GM12878 (cell line): ENCODE data around the gene SERHL2. TPM values are rescaled to one million over a fixed set of nuclear protein-coding genes. Genes with fewer than 3 reads are reported as not detected.

Source experiments
- ATAC-seq: fragments of 200-7000 bp; cut with Tn5 transposase; 3 replicates; pipeline ENCODE4 v1.9.1; 2020; ENCODE audit warnings: mild to moderate bottlenecking, moderate library complexity
- BruUV-seq: library from RNA; stranded (reverse); fragments of 400-500 nt; replicated peaks from 2 replicates; lab custom pipeline; 2021; lab: Mats Ljungman, UMichigan
- CTCF ChIA-PET: fragments of 300-600 bp; sonication (Branson Sonifier 250); formaldehyde crosslinking; extraction: SDS; loops from one replicate; lab custom pipeline; 2021; ENCODE audit warnings: inconsistent platforms; lab: Yijun Ruan, JAX
- POLR2A ChIA-PET: fragments of 350-600 bp; formaldehyde crosslinking; extraction: SDS; loops from one replicate; lab custom pipeline; 2021; ENCODE audit warnings: inconsistent platforms; lab: Charles Lee
- RAD21 ChIA-PET: fragments of 300-600 bp; sonication (Branson Sonifier 250); formaldehyde crosslinking; loops from one replicate; lab custom pipeline; 2023; ENCODE audit warnings: antibody characterized with exemption; ENCODE audit not compliant: unreplicated experiment; lab: Charles Lee
- SMC1A ChIA-PET: fragments of 300-600 bp; sonication (Branson Sonifier 250); formaldehyde crosslinking; loops from one replicate; lab custom pipeline; 2023; ENCODE audit not compliant: unreplicated experiment, uncharacterized antibody; lab: Charles Lee
- DNase-seq: peaks from one replicate; pipeline ENCODE4 v3.0.0-alpha.2; 2011; ENCODE audit warnings: low read depth, low spot score
- FAIRE-seq: peaks from 3 replicates; lab custom pipeline; 2011; peaks lifted over from hg19 to GRCh38; lab: Jason Lieb, UNC
- H2AFZ ChIP-seq: 2 replicates; pipeline ENCODE4 v1.6.0; 2011; ENCODE audit warnings: low read depth, low read length, control low read depth; ENCODE audit not compliant: control insufficient read depth
- H3K27ac ChIP-seq: 2 replicates; pipeline ENCODE4 v1.5.1; 2011; ENCODE audit warnings: control low read depth; ENCODE audit not compliant: control insufficient read depth, insufficient read depth
- H3K27me3 ChIP-seq, 2 experiments: replicated peaks in 1 of 2; 2 replicates each; pipeline versions ENCODE4 v1.6.0 to v1.6.1; 2011; ENCODE audit warnings: low read length in 1 of 2; ENCODE audit not compliant: control insufficient read depth in 2 of 2, insufficient read depth in 2 of 2
- H3K36me3 ChIP-seq, 2 experiments: 2 replicates each; pipeline ENCODE4 v1.5.1; 2011; ENCODE audit warnings: low read length in 1 of 2; ENCODE audit not compliant: control insufficient read depth in 2 of 2, insufficient read depth in 2 of 2
- H3K4me1 ChIP-seq: 2 replicates; pipeline ENCODE4 v1.6.1; 2011; ENCODE audit warnings: mild to moderate bottlenecking, low read length, moderate library complexity, mixed read lengths; ENCODE audit not compliant: control insufficient read depth, insufficient read depth
- H3K4me2 ChIP-seq: 2 replicates; pipeline ENCODE4 v1.6.0; 2011; ENCODE audit warnings: control low read depth; ENCODE audit not compliant: control insufficient read depth, insufficient read depth
- H3K4me3 ChIP-seq: fragments of 200-600 bp; sonication (generic); 2 replicates; pipeline ENCODE4 v1.5.1; 2016
- H3K79me2 ChIP-seq: 2 replicates; pipeline ENCODE4 v1.6.0; 2011; ENCODE audit warnings: low read length; ENCODE audit not compliant: control insufficient read depth, insufficient read depth
- H3K9ac ChIP-seq: 2 replicates; pipeline ENCODE4 v1.8.0; 2011; ENCODE audit warnings: low read length, control low read depth, mixed read lengths; ENCODE audit not compliant: control insufficient read depth, insufficient read depth
- H3K9me3 ChIP-seq: replicated peaks from 3 replicates; pipeline ENCODE4 v1.5.1; 2011; ENCODE audit warnings: mild to moderate bottlenecking, low read length; ENCODE audit not compliant: control insufficient read depth, insufficient read depth
- H4K20me1 ChIP-seq: 2 replicates; pipeline ENCODE4 v1.6.0; 2011; ENCODE audit not compliant: control insufficient read depth, insufficient read depth
- CREM ChIP-seq: IDR thresholded peaks from 2 replicates; pipeline ENCODE4 v1.6.1; 2014; ENCODE audit warnings: antibody characterized with exemption, low read depth
- EGR1 ChIP-seq, 2 experiments: IDR thresholded peaks; 1 replicate in 1 of 2; 2 replicates in 1 of 2; pipeline ENCODE4 v1.6.1; 2011 to 2012; ENCODE audit warnings: low read depth in 2 of 2, low read length in 2 of 2, borderline replicate concordance in 1 of 2, mild to moderate bottlenecking in 1 of 2, moderate library complexity in 1 of 2
- KLF5 ChIP-seq: fragments of 450-650 bp; IDR thresholded peaks from 2 replicates; pipeline ENCODE4 v1.6.1; 2014; ENCODE audit warnings: mild to moderate bottlenecking; ENCODE audit not compliant: partially characterized antibody
- NFYB ChIP-seq: IDR thresholded peaks from 2 replicates; pipeline ENCODE4 v1.6.1; 2011; ENCODE audit warnings: low read depth, mild to moderate bottlenecking, low read length, improper control_type of control experiment, moderate library complexity; ENCODE audit not compliant: insufficient read depth
- NRF1 ChIP-seq: conservative IDR thresholded peaks from 2 replicates; pipeline ENCODE4 v1.6.1; 2011; ENCODE audit warnings: mild to moderate bottlenecking, low read depth, low read length, improper control_type of control experiment
- PAX8 ChIP-seq: fragments of 450-650 bp; IDR thresholded peaks from 2 replicates; pipeline ENCODE4 v1.6.1; 2017; ENCODE audit warnings: mild to moderate bottlenecking, moderate library complexity
- SIX5 ChIP-seq: IDR thresholded peaks from 2 replicates; pipeline ENCODE4 v1.6.1; 2011; ENCODE audit warnings: mild to moderate bottlenecking, low read depth, low read length, moderate library complexity; ENCODE audit not compliant: severe bottlenecking
- SMARCA5 ChIP-seq: fragments of 450-650 bp; IDR thresholded peaks from 2 replicates; pipeline ENCODE4 v1.6.1; 2017; ENCODE audit warnings: mild to moderate bottlenecking
- SPI1 ChIP-seq: IDR thresholded peaks from 2 replicates; pipeline ENCODE4 v1.6.1; 2011; ENCODE audit warnings: low read depth, mild to moderate bottlenecking, low read length, moderate library complexity, borderline replicate concordance; ENCODE audit not compliant: insufficient read depth
- ZBED1 ChIP-seq: IDR thresholded peaks from 2 replicates; pipeline ENCODE4 v1.6.1; 2016; ENCODE audit warnings: borderline replicate concordance
- ZNF24 ChIP-seq: fragments of 450-650 bp; IDR thresholded peaks from 2 replicates; pipeline ENCODE4 v1.6.1; 2017; ENCODE audit warnings: antibody characterized with exemption, mild to moderate bottlenecking
- WGBS: methylation state at CpG from one replicate; pipeline ENCODE4 v1.1.6; 2016; ENCODE audit warnings: low lambda C conversion rate; ENCODE audit not compliant: insufficient replicate concordance, insufficient coverage; ENCODE audit errors: missing lambda C conversion rate; 5-methylcytosine and 5-hydroxymethylcytosine counted together
- in situ Hi-C: fragments of 300-500 bp; cut with MboI; formaldehyde crosslinking; loops from 9 replicates; pipeline ENCODE4 v1.14.3; 2018; ENCODE audit warnings: mixed read lengths
- intact Hi-C: fragments of 100-400 bp; cut with micrococcal nuclease; formaldehyde crosslinking; loops from one replicate; pipeline ENCODE4 v1.14.2; 2022; ENCODE audit not compliant: unreplicated experiment
- polyA plus RNA-seq, 11 experiments: library from polyadenylated mRNA; depleted of rRNA in 4 of 11; unstranded in 6 of 11; stranded (reverse) in 5 of 11; fragments of >200 nt; fragmentation: Nextera tagmentation in 4 of 11; fragmentation: Illumina TruSeq in 1 of 11; extraction: Ambion mirVana in 4 of 11; extraction: Trizol in 1 of 11; gene quantifications; 1 replicate in 1 of 11; 2 replicates in 10 of 11; pipeline versions ENCODE4 v1.2.1 to v1.2.3, GENCODE V29; 2011 to 2016; ENCODE audit warnings: inconsistent platforms in 2 of 11, missing spikeins in 2 of 11, low read depth in 1 of 11
- total RNA-seq, 4 experiments: library from RNA; depleted of rRNA in 3 of 4; stranded (reverse); fragments of >200 nt in 3 of 4; fragmentation: Illumina TruSeq in 1 of 4; extraction: Trizol in 1 of 4; gene quantifications; 2 replicates each; pipeline versions ENCODE4 v1.2.1 to v1.2.3, GENCODE V29; 2013 to 2021
- TF ChIP-seq, protein P1 (sequence below): fragments of 450-650 bp; IDR thresholded peaks from 2 replicates; pipeline ENCODE4 v1.6.1; 2016; ENCODE audit warnings: mild to moderate bottlenecking
- TF ChIP-seq, protein P2 (sequence below): IDR thresholded peaks from 2 replicates; pipeline ENCODE4 v1.6.1; 2011; ENCODE audit warnings: low read depth, low read length, improper control_type of control experiment, borderline replicate concordance

The SERHL2 gene
- total and polyA plus RNA-seq, 10 of the 15 experiments (the other 5 are each of a cell fraction or from before 2014, with no cell fraction given), result 0.63 to 2.0 (median 1.2) TPM

DNA sequence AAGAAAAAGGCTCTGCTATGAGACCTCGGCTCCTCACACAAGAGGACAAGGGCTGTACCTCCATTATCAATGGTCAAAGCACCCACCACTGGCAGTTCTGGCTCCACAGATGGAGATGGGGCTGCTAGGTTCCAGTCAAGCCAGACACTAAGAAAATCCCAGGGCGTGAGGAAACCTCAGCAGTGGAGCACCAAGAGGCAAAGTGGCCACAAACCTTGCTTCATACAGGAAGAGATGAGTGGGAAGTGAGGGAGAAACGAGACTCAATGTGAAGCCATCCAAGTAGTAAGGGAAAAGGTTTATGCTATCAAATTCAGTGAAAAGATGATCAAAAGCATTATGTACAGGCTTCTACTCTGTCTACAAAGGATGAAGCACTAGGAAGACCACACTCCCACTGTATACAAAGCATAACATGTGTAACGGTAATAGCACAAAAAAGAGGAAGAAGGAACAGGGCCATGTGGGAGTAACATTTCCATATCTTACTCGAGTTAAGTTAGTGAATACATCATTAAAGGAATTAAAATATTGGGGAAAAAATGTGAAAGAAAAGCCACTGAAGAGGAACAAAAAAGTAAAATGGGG, 33.9 kb downstream of the SERHL2 start:
- BruUV-seq, result no TSS peak
- ChIA-PET SMC1A (interaction anchor here (0.9 kb wide), 1 partner anchor 35 kb away, joined by 3 read pairs; no protein-coding TSS in a partner anchor), POLR2A (no interaction called here), CTCF (no interaction called here), RAD21 (no interaction called here)
- no peak overlapping the region for H3K4me3 ChIP-seq
- H4K20me1 ChIP-seq, result no peaks in the 10 kb centered on the region
- TF ChIP-seq SPI1, result peak; percentile 35; the same call in 1 of the 2 replicates
- TF ChIP-seq NRF1, result no peak
- TF ChIP-seq SMARCA5, result no peak
- TF ChIP-seq, protein P1, sequence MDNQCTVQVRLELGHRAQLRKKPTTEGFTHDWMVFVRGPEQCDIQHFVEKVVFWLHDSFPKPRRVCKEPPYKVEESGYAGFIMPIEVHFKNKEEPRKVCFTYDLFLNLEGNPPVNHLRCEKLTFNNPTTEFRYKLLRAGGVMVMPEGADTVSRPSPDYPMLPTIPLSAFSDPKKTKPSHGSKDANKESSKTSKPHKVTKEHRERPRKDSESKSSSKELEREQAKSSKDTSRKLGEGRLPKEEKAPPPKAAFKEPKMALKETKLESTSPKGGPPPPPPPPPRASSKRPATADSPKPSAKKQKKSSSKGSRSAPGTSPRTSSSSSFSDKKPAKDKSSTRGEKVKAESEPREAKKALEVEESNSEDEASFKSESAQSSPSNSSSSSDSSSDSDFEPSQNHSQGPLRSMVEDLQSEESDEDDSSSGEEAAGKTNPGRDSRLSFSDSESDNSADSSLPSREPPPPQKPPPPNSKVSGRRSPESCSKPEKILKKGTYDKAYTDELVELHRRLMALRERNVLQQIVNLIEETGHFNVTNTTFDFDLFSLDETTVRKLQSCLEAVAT, result no peak
- peaks cover 2% of the 10 kb centered on the region; the same call in 1 of the 2 replicates for H3K4me1 ChIP-seq
- DNase-seq (no peak), FAIRE-seq (no peak), ATAC-seq (no peak)
- H3K79me2 ChIP-seq, result no peaks in the 10 kb centered on the region
- no peaks in the 10 kb centered on the region for H3K9me3 ChIP-seq
- 46% methylated on average over 5 of the region's 5 CpGs for WGBS
- H3K9ac ChIP-seq, result no peak overlapping the region
- intact Hi-C loops, result no loop called here
- H3K4me2 ChIP-seq, result no peak overlapping the region
- no peak overlapping the region for H3K27ac ChIP-seq
- H2AFZ ChIP-seq, result no peak overlapping the region
- H3K27me3 ChIP-seq, result no peaks in the 10 kb centered on the region
- peaks cover 45 to 48% of the 10 kb centered on the region in 2 experiments for H3K36me3 ChIP-seq
- in situ Hi-C loops, result no loop called here

DNA sequence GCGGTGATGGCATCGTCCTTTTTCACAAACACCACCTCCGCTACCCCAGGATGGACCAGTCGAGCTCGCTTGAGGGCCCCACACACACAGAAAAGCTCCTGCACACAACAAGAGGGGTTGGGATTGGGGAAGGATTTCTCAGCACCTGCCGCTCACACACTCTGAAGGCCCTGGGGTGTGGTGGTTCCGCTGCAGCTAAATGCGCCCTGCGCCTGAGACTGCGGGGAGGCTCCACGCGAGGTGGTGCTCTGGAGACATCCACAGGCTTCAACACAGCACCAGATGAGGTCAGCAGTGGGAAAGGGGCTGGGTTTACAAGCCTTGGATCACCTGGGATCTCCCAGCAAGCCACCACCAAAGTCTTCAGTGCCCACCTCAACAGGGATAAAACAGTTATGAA, 38.2 kb downstream of the SERHL2 start:
- ATAC-seq (no peak), FAIRE-seq (no peak), DNase-seq (no peak)
- ChIA-PET SMC1A (no interaction called here), CTCF (interaction anchor here (0.6 kb wide), 1 partner anchor 95 kb away, joined by 3 read pairs; no protein-coding TSS in a partner anchor), RAD21 (no interaction called here), POLR2A (no interaction called here)
- no peaks in the 10 kb centered on the region for H4K20me1 ChIP-seq
- H2AFZ ChIP-seq, result no peak overlapping the region
- peaks cover 2% of the 10 kb centered on the region; the same call in 1 of the 2 replicates for H3K4me1 ChIP-seq
- H3K4me3 ChIP-seq, result no peak overlapping the region
- intact Hi-C loops, result no loop called here
- no peak overlapping the region for H3K9ac ChIP-seq
- 97% methylated on average over 12 of the region's 12 CpGs for WGBS
- H3K27ac ChIP-seq, result no peak overlapping the region
- in situ Hi-C loops, result no loop called here
- H3K36me3 ChIP-seq, result peaks cover 34 to 52% of the 10 kb centered on the region in 2 experiments
- no TSS peak for BruUV-seq
- no peaks in the 10 kb centered on the region for H3K79me2 ChIP-seq
- no peaks in the 10 kb centered on the region for H3K27me3 ChIP-seq
- H3K9me3 ChIP-seq, result no peaks in the 10 kb centered on the region
- H3K4me2 ChIP-seq, result no peak overlapping the region
- TF ChIP-seq, protein P1, result no peak
- no peak for TF ChIP-seq NFYB
- TF ChIP-seq ZNF24, result no peak
- TF ChIP-seq ZBED1, result no peak
- no peak for TF ChIP-seq EGR1 (IDR thresholded peaks at IDR 0.05; ENCODE audit: borderline replicate concordance in 1 of 2, low read depth in 2 of 2, low read length in 2 of 2)
- TF ChIP-seq, protein P2, sequence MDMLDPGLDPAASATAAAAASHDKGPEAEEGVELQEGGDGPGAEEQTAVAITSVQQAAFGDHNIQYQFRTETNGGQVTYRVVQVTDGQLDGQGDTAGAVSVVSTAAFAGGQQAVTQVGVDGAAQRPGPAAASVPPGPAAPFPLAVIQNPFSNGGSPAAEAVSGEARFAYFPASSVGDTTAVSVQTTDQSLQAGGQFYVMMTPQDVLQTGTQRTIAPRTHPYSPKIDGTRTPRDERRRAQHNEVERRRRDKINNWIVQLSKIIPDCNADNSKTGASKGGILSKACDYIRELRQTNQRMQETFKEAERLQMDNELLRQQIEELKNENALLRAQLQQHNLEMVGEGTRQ, result no peak
- no peak for TF ChIP-seq SMARCA5
- no peak for TF ChIP-seq KLF5
- no peak for TF ChIP-seq SIX5
- TF ChIP-seq PAX8, result no peak
- TF ChIP-seq CREM, result no peak
